Stimulated activated CD4-positive, alpha-beta T cell treated with anti-CD3 and anti-CD28 coated beads, Interleukin-1b, Interleukin-23, amount 100 ng/mL, for 4 hours (primary cell): Measurements from ENCODE around the gene PFKP.

ENCODE experiments used
- DNase-seq, 2 donors: peaks; one replicate each; pipeline ENCODE4 v3.0.0-alpha.2; 2020; ENCODE audit warnings: low read depth in 2 of 2

The PFKP gene

GRCh38 chr10:3069876-3070275 is 2.5 kb downstream of the PFKP start:
- DNase-seq: no peak

GRCh38 chr10:3071405-3072198 is 4.3 kb downstream of the PFKP start:
- DNase-seq: peak in 1 of 2 donors; percentile 41

DNA sequence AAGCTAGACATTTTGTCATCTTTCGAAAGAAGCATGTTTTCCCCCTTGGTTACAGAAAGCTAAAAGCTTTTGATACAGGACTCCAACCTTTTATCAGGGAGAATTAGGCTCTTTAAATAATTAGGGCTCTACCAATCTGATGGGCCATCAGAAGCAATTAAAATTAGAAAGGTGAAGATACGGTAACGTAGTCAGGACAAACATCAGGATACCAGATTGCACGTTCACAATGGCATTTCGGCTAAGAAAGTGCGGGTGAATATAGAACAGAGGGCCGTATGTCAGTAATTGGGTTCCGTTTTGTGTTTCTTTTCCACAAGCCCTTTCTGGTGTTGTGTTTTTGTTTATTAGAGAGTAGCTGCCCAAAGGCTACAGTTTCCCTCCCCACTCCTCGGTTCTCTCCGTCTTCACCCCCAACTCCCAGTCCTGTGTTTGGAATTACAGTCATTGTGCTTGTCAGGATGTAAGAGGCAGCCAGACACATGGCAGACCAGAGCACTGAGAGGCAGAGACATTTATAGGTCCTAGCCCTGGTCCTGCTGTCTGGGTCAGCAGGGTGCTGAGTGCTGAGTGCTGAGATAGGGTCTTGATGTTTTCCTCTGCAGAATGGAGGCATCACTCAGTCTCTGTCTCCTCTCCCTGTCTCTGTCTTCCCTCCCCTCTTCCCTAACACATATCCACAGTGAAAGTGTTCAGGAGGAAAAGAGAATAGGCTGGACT is 5.5 kb downstream of the PFKP start:
- DNase-seq: no peak

- DNase-seq: no peak
These were observed 6.9 kb downstream of the PFKP start for GRCh38 chr10:3074145-3074665.

DNA sequence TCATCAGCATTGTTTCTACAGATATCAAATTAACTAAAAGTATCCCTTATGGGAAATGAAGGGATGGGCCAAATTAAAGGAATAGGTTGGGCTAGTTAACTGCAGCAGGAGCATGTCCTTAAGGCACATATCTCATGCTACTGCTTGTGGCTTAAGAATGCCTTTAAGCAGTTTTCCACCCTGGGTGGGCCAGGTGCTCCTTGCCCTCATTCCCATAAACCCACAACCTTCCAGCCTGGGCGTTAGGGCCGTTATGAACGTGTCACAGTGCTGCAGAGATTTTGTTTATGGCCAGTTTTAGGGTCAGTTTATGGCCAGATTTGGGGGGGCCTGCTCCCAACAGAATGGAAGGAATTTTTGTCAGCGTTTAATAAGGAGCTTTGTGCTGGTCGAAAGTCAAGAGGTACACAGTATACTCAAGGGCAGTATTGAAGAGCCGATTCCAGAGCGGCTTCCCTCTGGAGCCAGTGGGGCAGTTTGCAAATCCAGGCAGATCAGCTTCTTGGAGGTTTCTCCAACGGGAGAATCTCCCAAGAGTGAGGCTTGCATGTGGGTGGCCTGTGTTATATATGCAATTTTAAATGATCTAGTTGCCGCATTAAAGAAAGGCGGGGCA is 7.7 kb downstream of the PFKP start:
- DNase-seq: no peak

GRCh38 chr10:3076138-3076537 is 8.8 kb downstream of the PFKP start:
- DNase-seq: no peak

GRCh38 chr10:3077509-3077908 is 10.2 kb downstream of the PFKP start:
- DNase-seq: no peak

DNA sequence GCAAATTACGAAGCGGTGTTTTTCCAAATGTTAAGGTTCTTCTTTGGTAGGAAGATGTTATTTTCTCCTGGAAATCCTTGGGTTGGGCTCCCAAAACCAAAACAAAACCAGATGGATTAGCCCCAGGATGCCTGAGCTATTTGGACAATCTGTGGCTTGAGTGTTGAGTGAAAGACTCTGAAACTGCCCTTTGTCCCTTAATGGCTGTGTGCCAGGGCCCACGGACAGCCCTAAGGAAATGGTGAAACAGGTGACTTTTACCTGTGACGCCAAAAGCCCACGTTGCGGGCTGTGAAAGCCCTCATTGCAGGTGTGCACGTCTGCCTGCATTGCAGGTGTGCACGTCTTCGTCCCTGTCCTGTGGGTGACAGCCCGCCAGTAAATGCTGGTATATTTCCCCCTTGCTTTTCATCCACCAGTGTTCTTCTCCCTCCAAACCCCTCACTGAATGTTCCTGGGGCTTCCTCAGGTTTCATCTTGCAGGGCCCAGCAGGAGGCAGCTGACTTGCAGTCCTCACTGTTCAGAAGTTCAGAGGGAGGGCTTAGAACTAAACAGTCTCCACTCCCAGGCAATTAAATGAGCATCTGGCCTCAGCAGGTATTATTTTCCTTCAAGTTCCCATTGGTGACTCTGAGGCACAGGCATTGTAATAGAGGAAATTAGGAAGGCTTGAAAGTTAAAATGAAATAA is 10.7 kb downstream of the PFKP start:
- no peak for DNase-seq

DNA sequence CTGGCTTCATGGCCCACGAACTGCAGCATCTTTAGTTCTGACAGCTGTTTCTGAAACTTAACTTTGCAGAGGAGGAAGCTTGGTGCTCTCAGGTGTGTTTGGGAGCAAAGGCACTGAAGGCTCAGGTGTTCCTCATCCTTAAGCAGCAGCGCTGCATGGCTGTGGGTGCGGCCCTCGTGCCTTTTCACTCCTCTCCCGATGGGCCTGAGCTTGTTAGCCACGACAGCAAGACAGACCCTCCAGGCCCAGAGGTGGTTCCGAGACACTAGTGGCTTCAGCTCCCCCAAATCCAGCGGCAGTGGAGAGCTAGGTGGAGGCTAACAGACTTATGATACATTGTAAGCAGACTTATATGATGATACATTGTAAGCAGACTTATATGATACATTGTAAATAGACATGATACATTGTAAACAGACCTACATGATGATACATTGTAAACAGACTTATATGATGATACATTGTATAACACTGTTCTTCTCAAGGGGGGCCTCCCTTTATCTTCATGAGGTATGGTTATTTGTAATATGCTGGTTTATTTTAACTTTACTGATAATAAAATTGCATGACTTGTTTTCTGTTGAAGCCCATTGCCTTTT is 14.1 kb downstream of the PFKP start:
- no peak for DNase-seq

DNA sequence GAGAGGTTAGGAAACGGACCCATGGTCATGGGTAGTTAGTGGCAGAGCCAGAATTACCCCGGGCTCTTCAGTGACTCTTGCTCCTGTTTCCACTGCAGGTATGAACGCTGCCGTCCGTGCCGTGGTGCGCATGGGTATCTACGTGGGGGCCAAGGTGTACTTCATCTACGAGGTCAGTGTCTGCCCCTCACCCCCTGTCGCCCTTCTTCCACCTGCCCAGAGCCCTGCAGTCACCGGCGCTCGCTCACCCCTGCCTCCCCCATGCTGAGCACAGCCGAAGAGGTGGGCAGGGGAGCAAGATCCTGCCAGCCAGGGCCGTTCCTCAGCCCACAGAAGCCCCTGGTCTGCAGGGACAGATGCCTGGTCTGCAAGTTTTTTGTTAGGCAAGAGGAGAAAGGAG is 14.9 kb downstream of the PFKP start:
- DNase-seq: no peak

- DNase-seq: no peak
These were observed 18.6 kb downstream of the PFKP start for GRCh38 chr10:3085785-3086567.

GRCh38 chr10:3090388-3090787 is 23.0 kb downstream of the PFKP start:
- DNase-seq: no peak

- no peak for DNase-seq
These were observed 23.8 kb downstream of the PFKP start for GRCh38 chr10:3090914-3091787.

GRCh38 chr10:3091921-3092320 is 24.6 kb downstream of the PFKP start:
- no peak for DNase-seq

GRCh38 chr10:3093996-3094395 is 26.6 kb downstream of the PFKP start:
- no peak for DNase-seq

DNA sequence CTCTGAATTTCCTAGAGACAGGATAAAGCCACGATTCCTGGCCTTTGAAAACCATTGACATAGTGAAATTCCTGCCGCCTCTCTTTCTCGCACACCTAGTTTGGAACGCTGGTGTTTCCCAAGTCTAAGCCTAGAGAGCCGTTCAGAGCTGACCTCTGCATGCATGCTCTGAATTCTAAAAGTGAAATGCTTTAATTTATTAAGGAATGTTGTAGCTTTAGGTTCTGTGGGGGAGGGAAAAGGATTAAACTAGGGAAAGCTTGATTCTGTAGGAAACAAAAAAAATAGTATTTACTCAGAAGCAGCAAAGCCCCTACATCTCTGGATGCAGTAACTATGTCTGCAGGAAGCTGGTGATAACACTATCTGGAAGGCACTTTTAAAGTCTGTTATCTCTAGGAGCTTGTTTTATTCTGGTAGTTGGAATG is 27.3 kb downstream of the PFKP start:
- no peak for DNase-seq

GRCh38 chr10:3095373-3096139 is 28.2 kb downstream of the PFKP start:
- DNase-seq: peak in 1 of 2 donors; percentile 43

- DNase-seq: no peak
These were observed 28.8 kb downstream of the PFKP start for GRCh38 chr10:3096149-3096548.

DNA sequence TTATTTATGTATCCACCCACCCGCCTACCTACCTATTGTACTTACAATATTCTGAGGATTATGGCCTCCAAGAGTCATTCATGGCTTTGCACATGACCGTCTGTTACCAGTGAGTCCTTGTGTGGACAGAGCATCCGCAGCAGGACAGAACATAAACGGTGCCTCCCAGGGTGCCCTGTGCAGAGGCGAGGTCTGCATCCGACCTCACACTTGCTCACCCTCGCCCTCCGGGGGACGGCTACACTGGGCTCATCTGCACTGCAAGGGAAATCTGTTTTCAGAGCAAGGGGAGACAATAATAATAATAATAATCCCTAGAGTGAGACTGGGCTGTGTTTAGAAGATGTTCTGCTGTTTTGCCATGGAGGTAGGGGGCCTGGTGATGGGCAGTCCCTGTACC is 29.8 kb downstream of the PFKP start:
- DNase-seq: no peak
